CD1c-positive myeloid dendritic cell (primary cell): ENCODE measurements around the gene HOXC12.

Source experiments
- DNase-seq: peaks from one replicate; pipeline ENCODE4 v3.0.0-alpha.2; 2016; ENCODE audit errors: extremely low spot score

Gene HOXC12

DNA sequence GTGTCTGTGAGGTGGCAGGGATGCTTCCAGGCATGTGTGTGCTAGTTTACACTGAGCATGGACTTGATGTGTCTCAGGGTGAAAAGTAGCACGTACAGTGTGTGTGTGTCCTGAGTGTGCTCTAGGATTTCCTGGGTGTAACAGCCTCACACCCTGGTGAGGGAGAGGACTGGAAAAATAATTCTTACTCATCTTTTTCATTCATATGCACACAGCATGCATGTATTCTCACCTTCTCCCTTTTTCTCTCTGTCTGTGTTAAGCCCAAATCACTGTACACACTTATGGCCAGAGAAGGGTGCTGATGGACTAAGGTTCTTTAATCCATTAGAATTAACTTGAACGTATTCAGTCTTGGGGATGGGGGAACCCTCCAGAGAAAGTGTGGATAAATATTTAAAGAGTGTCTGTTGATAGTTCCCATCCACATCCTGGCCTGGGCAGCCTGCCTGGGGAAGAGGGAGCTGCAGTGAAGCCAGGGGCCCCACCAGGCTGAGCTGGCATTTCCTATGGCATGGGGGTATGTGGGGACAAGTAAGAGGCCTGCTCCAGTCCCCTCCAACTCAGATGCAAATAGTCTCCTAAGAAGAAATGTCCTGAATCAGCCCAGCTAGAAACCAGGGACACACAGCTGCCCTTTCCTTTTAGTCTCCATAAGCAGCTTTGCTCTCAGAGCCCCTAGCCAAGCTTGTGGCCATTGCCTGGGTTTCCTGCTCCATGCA is 53.0 kb downstream of the HOXC12 start:
- DNase-seq, result no peak

- no peak for DNase-seq
Observed at GRCh38 chr12:54008260-54008552, 53.5 kb downstream of the HOXC12 start.
